ENCODE data around the gene FGL2. TPM values are rescaled to one million over a fixed set of nuclear protein-coding genes. Genes with fewer than 3 reads are reported as not detected.
"Not testable (repeated sequence)": the region's sequence is repeated elsewhere in the genome, so short reads cannot be mapped to it uniquely, and the experiment has no call there.

Gene FGL2
- total and polyA plus RNA-seq, 5 donors from 2014 or later, result 6.2 to 14.2 (median 10.3) TPM

DNA sequence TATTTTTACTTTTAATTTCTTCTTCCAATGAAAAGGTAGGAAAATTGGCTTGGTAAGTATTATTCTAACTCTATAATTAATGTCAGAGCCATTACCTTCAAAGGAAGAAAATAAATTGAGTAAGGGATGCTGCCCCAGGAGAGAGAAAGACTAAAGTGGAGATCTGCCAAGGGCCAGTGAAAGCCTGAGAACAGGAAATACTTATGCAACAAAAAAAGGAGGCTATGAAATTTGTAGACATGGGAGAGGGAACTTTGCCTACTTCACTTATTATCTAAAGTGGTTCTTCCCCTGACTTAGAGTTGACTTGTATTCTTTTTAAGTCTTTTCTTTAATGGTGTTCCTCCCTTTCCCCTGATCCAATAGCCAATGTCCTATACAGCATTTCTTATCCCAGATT, 47.4 kb downstream of the FGL2 start:
- not testable (repeated sequence) for H3K9me3 ChIP-seq (ENCODE audit: control insufficient read depth in 2 of 2, low read length in 2 of 2); H3K27me3 ChIP-seq (ENCODE audit: control insufficient read depth, insufficient read depth, low read length); H3K27ac Mint-ChIP-seq; H3K4me1 ChIP-seq (ENCODE audit: control insufficient read depth, insufficient read depth, low read length, poor library complexity, severe bottlenecking); ATAC-seq (ENCODE audit: low read depth in 2 of 2); H3K36me3 Mint-ChIP-seq; H3K4me3 ChIP-seq (ENCODE audit: low read depth, low read length); H3K36me3 ChIP-seq (ENCODE audit: control insufficient read depth, insufficient read depth, low read length); H3K9me3 Mint-ChIP-seq; H3K27me3 Mint-ChIP-seq; DNase-seq; H3K4me3 Mint-ChIP-seq; H3K27ac ChIP-seq (ENCODE audit: insufficient read depth, low read length, poor library complexity, severe bottlenecking)
- H3K4me1 Mint-ChIP-seq, result peaks cover 9 to 12% (median 11%) of the 10 kb centered on the region in 4 donors

Other genes with a start within 250 kb of the FGL2 start
- not detected for gene SPDYE17, start 167.5 kb downstream of the FGL2 start, total RNA-seq
- not detected for gene SPDYE17, start 167.5 kb downstream of the FGL2 start, polyA plus RNA-seq
- gene SPDYE18, start 137.3 kb downstream of the FGL2 start, total RNA-seq, result 2.7 TPM
- under 1 TPM in 1 of 4 donors, not detected in 3; 0.18 TPM for gene SPDYE18, start 137.3 kb downstream of the FGL2 start, polyA plus RNA-seq
- 20.1 TPM for gene CCDC146, start 77.2 kb downstream of the FGL2 start, total RNA-seq
- gene CCDC146, start 77.2 kb downstream of the FGL2 start, polyA plus RNA-seq, result 1 to 10 TPM; 1.4 to 3.2 (median 2.6) TPM
- gene GSAP, start 216.5 kb upstream of the FGL2 start, total RNA-seq, result 6.8 TPM
- 1 to 10 TPM; 1.1 to 3.9 (median 2.7) TPM for gene GSAP, start 216.5 kb upstream of the FGL2 start, polyA plus RNA-seq

All from CD4-positive, CD25-positive, alpha-beta regulatory T cell (primary cell).